MM.1S (cell line): ENCODE measurements around the gene TROAP.

Source experiments
- DNase-seq: peaks from one replicate; pipeline ENCODE4 v3.0.0-alpha.2; 2015
- H2AFZ ChIP-seq: fragments of 300-600 bp; sonication (generic); 2 replicates; pipeline ENCODE4 v1.6.0; 2016; ENCODE audit warnings: antibody characterized with exemption, low read length
- H3F3A ChIP-seq: fragments of 300-600 bp; sonication (generic); 2 replicates; pipeline ENCODE4 v1.6.1; 2016; ENCODE audit warnings: mild to moderate bottlenecking, antibody characterized with exemption, low read length, moderate library complexity, mixed read lengths; ENCODE audit not compliant: insufficient read depth
- H3K27ac ChIP-seq: fragments of 300-600 bp; sonication (generic); 2 replicates; pipeline ENCODE4 v1.5.1; 2016; ENCODE audit warnings: mild to moderate bottlenecking, low read length
- H3K27me3 ChIP-seq: fragments of 300-600 bp; sonication (generic); replicated peaks from 2 replicates; pipeline ENCODE4 v1.6.0; 2016; ENCODE audit warnings: low read length; ENCODE audit not compliant: insufficient read depth
- H3K36me3 ChIP-seq: fragments of 300-600 bp; sonication (generic); replicated peaks from 2 replicates; pipeline ENCODE4 v1.6.1; 2016; ENCODE audit warnings: mild to moderate bottlenecking, low read length, mixed read lengths; ENCODE audit not compliant: insufficient read depth
- H3K4me1 ChIP-seq: fragments of 300-600 bp; sonication (generic); 2 replicates; pipeline ENCODE4 v1.6.1; 2016; ENCODE audit warnings: low read length, mixed read lengths
- H3K4me2 ChIP-seq: fragments of 300-600 bp; sonication (generic); 2 replicates; pipeline ENCODE4 v1.6.0; 2016; ENCODE audit warnings: low read depth, low read length
- H3K4me3 ChIP-seq: fragments of 300-600 bp; sonication (generic); 2 replicates; pipeline ENCODE4 v1.5.1; 2016; ENCODE audit warnings: low read length, mixed read lengths
- H3K79me2 ChIP-seq: fragments of 300-600 bp; sonication (generic); 2 replicates; pipeline ENCODE4 v1.6.1; 2016; ENCODE audit warnings: mixed run types, low read length, mixed read lengths
- H3K9ac ChIP-seq: fragments of 300-600 bp; sonication (generic); 2 replicates; pipeline ENCODE4 v1.6.1; 2016; ENCODE audit warnings: low read length, mixed read lengths
- H3K9me2 ChIP-seq: fragments of 300-600 bp; sonication (generic); replicated peaks from 2 replicates; pipeline ENCODE4 v1.6.1; 2016; ENCODE audit warnings: mild to moderate bottlenecking, low read length, mixed read lengths; ENCODE audit not compliant: insufficient read depth
- H3K9me3 ChIP-seq: fragments of 300-600 bp; sonication (generic); replicated peaks from 2 replicates; pipeline ENCODE4 v1.6.1; 2016; ENCODE audit warnings: mild to moderate bottlenecking, low read length, mixed read lengths; ENCODE audit not compliant: insufficient read depth
- H4K20me1 ChIP-seq: fragments of 300-600 bp; sonication (generic); 2 replicates; pipeline ENCODE4 v1.6.1; 2016; ENCODE audit warnings: mild to moderate bottlenecking, low read length, moderate library complexity, mixed read lengths; ENCODE audit not compliant: insufficient read depth
- EZH2 ChIP-seq: fragments of 300-600 bp; sonication (generic); optimal IDR thresholded peaks from 2 replicates; pipeline ENCODE3; 2017; ENCODE audit warnings: low read depth, mild to moderate bottlenecking, antibody characterized with exemption, low read length, mixed read lengths
- EZH2phosphoT487 ChIP-seq: fragments of 300-600 bp; sonication (generic); IDR thresholded peaks from 2 replicates; pipeline ENCODE4 v1.6.1; 2018; ENCODE audit warnings: antibody characterized with exemption, low read length
- TF ChIP-seq, protein P1 (sequence below): fragments of 300-600 bp; sonication (generic); IDR thresholded peaks from 2 replicates; pipeline ENCODE4 v1.5.1; 2016; ENCODE audit warnings: antibody characterized with exemption, low read length, mixed read lengths

Gene TROAP

DNA sequence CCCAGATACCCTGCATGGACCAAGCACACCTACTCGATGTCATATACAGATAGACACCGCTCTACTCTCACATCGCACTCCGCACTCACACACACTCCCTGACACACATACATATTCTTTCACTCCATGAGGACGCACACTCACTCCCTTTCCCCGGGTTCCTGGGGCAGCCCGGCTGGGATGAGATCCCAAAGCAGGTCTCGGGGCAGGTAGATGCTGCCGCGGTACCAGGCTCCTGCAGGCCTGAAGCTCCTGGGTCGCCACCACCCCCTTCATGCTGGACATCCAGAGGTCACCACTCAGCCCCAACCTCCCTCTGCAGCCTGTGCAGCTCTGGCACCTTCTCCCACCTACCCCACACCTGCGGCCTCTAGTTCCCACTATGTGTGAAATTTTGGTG is 11.6 kb downstream of the TROAP start:
- no peak overlapping the region for H3K27ac ChIP-seq
- peaks cover 33% of the 10 kb centered on the region for H3K27me3 ChIP-seq
- peaks cover 16% of the 10 kb centered on the region for H3F3A ChIP-seq
- no peaks in the 10 kb centered on the region for H3K9me3 ChIP-seq
- no peak overlapping the region for H2AFZ ChIP-seq
- no peaks in the 10 kb centered on the region for H3K36me3 ChIP-seq
- no peak overlapping the region for H3K9ac ChIP-seq
- no peaks in the 10 kb centered on the region for H3K79me2 ChIP-seq
- H3K4me1 ChIP-seq: no peaks in the 10 kb centered on the region
- H3K9me2 ChIP-seq: no peaks in the 10 kb centered on the region
- no peak overlapping the region for H3K4me2 ChIP-seq
- TF ChIP-seq EZH2: no peak
- TF ChIP-seq, protein P1, sequence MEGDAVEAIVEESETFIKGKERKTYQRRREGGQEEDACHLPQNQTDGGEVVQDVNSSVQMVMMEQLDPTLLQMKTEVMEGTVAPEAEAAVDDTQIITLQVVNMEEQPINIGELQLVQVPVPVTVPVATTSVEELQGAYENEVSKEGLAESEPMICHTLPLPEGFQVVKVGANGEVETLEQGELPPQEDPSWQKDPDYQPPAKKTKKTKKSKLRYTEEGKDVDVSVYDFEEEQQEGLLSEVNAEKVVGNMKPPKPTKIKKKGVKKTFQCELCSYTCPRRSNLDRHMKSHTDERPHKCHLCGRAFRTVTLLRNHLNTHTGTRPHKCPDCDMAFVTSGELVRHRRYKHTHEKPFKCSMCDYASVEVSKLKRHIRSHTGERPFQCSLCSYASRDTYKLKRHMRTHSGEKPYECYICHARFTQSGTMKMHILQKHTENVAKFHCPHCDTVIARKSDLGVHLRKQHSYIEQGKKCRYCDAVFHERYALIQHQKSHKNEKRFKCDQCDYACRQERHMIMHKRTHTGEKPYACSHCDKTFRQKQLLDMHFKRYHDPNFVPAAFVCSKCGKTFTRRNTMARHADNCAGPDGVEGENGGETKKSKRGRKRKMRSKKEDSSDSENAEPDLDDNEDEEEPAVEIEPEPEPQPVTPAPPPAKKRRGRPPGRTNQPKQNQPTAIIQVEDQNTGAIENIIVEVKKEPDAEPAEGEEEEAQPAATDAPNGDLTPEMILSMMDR: no peak
- TF ChIP-seq EZH2phosphoT487: no peak
- no peak for DNase-seq
- H3K4me3 ChIP-seq: no peak overlapping the region
- no peaks in the 10 kb centered on the region for H4K20me1 ChIP-seq

DNA sequence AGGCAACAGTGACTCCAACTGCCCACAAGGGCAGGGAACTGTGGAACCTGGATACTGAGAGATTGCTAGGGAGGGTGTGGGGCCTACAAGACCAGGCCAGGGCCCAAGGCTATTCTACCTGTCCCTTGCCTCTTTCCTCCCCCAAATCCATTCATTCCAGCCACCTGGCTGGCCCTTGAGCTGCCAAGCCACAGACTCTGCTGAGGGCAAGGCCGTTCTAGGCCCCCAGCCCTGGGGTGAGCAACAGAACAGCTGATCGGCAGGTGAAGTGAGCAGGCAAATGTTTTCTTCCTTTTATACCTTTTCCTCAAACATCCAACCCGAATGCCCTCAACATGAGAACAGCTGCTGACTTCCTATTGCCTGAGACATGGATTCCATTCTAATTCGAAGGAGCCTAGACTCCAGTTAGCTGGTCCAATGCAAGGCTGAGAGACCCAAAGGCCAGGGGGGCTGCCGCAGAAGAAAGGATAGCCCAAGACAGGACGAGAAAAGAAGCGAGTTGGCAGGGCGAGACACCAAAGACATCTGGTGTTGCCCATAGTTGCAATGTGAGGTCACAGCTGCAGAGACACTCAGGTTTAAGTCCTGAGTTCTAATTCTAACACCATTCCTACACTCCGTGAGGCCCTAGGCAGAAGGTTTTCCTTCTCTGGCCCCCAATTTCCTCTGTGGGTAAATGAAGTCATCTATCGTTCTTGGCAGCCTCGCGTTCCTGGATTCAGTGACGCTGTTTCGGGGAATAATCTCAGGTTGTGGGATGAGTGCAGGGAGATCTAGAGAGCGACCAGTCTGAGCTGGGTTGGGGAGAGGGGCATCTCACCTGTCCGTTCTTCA is 12.3 kb downstream of the TROAP start:
- Histone ChIP-seq H3K79me2 (no peaks in the 10 kb centered on the region), H3K9me3 (no peaks in the 10 kb centered on the region), H3K36me3 (no peaks in the 10 kb centered on the region), H3K4me2 (no peak overlapping the region), H3K4me3 (no peak overlapping the region), H3F3A (peaks cover 16% of the 10 kb centered on the region), H3K9ac (no peak overlapping the region), H3K9me2 (no peaks in the 10 kb centered on the region), H2AFZ (no peak overlapping the region), H3K4me1 (no peaks in the 10 kb centered on the region), H4K20me1 (no peaks in the 10 kb centered on the region), H3K27ac (no peak overlapping the region), H3K27me3 (peaks cover 38% of the 10 kb centered on the region)
- TF ChIP-seq EZH2 (no peak), EZH2phosphoT487 (no peak)
- TF ChIP-seq, protein P1: no peak
- DNase-seq: no peak

DNA sequence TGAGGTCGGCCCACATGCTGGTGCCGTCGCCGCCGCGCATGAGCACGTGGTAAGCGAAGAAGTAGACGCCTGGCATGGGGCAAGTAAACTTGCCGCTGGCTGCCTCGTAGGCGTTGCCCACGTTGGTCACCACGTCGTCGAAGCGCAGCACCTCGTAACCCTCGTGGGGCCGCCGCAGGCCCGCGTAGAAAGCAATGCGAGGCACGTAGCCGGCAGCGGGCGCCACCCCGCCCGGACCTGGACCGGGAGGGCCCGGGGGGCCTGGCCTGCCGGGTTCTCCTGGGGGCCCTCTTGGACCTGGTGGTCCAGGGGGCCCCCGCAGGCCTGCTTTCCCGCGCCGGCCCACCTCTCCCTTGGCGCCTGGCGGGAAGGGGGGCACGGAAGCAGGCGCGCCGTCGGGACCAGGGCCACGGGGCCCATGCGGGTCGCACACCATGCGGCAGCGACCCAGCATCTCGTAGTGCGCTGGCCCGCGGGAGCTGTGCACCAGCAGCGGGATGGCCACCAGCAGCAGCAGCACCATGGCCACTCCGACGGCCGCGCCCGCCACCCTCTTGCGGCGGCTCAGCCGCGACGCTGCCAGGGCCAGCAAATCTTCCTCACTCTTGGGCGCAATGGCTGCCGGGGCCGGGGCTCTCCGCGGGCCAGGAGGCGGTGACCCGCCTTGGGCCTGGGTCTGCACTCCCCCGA is 13.0 kb downstream of the TROAP start:
- Histone ChIP-seq H3K9ac (no peak overlapping the region), H3K9me3 (no peaks in the 10 kb centered on the region), H3K27ac (no peak overlapping the region), H3K79me2 (no peaks in the 10 kb centered on the region), H3K36me3 (no peaks in the 10 kb centered on the region), H3K9me2 (no peaks in the 10 kb centered on the region), H3K4me2 (0 out of 2 replicates have a peak overlapping the region, but pooled peaks have one; percentile 94), H3K4me3 (no peak overlapping the region), H3F3A (peaks cover 16% of the 10 kb centered on the region), H3K4me1 (no peaks in the 10 kb centered on the region), H2AFZ (no peak overlapping the region), H4K20me1 (no peaks in the 10 kb centered on the region), H3K27me3 (peaks cover 46% of the 10 kb centered on the region)
- TF ChIP-seq EZH2 (no peak), EZH2phosphoT487 (no peak)
- TF ChIP-seq, protein P1: no peak
- no peak for DNase-seq
